HG03159 (cell line): ENCODE data around the gene TNK1.

Experiments used
- ATAC-seq: cut with Tn5 transposase; IDR thresholded peaks from one replicate; pipeline ENCODE4 v1.9.1; 2021; ENCODE audit warnings: mild to moderate bottlenecking, moderate library complexity; ENCODE audit not compliant: unreplicated experiment

Gene TNK1

GRCh38 chr17:7431231-7431630 lies 50.3 kb downstream of the TNK1 start:
- no peak for ATAC-seq

- ATAC-seq, result no peak
Measured at GRCh38 chr17:7432296-7432695, 51.4 kb downstream of the TNK1 start.

- ATAC-seq, result peak; percentile 12
Measured at GRCh38 chr17:7435676-7436555, 55.0 kb downstream of the TNK1 start.

- no peak for ATAC-seq
Measured at GRCh38 chr17:7436556-7437368, 55.9 kb downstream of the TNK1 start.

- no peak for ATAC-seq
Measured at GRCh38 chr17:7437369-7437863, 56.5 kb downstream of the TNK1 start.

GRCh38 chr17:7437950-7438614 lies 57.2 kb downstream of the TNK1 start:
- ATAC-seq, result no peak

- ATAC-seq, result no peak
Measured at GRCh38 chr17:7438656-7439460, 58.0 kb downstream of the TNK1 start.
